Measurements from ENCODE around the gene WDFY3.

DNA sequence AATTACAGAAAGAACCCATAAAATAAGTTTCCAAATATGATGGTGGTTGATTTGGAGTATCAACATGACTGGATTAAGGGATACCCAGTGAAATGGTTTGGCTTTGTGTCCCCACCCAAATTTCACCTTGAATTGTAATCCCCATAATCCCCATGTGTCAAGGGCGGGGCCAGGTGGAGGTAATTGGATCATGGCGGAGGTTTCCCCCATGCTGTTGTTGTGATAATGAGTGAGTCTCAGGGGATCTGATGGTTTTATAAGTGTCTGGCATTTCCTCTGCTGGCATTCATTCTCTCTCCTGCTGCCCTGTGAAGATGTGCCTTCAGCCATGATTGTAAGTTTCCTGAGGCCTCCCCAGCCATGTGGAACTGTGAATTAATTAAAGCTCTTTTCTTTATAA is 39.1 kb downstream of the WDFY3 start:
- TF ChIP-seq, protein P1, sequence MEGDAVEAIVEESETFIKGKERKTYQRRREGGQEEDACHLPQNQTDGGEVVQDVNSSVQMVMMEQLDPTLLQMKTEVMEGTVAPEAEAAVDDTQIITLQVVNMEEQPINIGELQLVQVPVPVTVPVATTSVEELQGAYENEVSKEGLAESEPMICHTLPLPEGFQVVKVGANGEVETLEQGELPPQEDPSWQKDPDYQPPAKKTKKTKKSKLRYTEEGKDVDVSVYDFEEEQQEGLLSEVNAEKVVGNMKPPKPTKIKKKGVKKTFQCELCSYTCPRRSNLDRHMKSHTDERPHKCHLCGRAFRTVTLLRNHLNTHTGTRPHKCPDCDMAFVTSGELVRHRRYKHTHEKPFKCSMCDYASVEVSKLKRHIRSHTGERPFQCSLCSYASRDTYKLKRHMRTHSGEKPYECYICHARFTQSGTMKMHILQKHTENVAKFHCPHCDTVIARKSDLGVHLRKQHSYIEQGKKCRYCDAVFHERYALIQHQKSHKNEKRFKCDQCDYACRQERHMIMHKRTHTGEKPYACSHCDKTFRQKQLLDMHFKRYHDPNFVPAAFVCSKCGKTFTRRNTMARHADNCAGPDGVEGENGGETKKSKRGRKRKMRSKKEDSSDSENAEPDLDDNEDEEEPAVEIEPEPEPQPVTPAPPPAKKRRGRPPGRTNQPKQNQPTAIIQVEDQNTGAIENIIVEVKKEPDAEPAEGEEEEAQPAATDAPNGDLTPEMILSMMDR (IDR thresholded peaks at IDR 0.05; ENCODE audit: insufficient read depth, low read depth, low read length), result no peak
- no peak for TF ChIP-seq EZH2 (IDR thresholded peaks at IDR 0.05; ENCODE audit: insufficient read depth, low read length)
